Right lobe of liver (tissue), 6 donors: ENCODE results near the gene PHF2. TPM values are rescaled to one million over a fixed set of nuclear protein-coding genes. Genes with fewer than 3 reads are reported as not detected.

ENCODE experiments used
- ATAC-seq, 4 donors: fragments of 200-7000 bp; cut with Tn5 transposase; one replicate each; pipeline ENCODE4 v1.9.1; 2020; ENCODE audit warnings: mild to moderate bottlenecking in 4 of 4, moderate library complexity in 4 of 4
- DNase-seq, 3 donors: peaks; one replicate each; pipeline ENCODE4 v3.0.0-alpha.2; 2020
- H3K27ac ChIP-seq, 3 donors: fragments of 200-600 bp; one replicate each; pipeline ENCODE4 v1.8.0; 2022
- H3K27me3 ChIP-seq, 2 donors: fragments of 200-600 bp; one replicate each; pipeline ENCODE4 v1.8.0; 2022
- H3K36me3 ChIP-seq, 4 donors: fragments of 200-600 bp; sonication (generic) in 1 of 4; one replicate each; pipeline versions ENCODE4 v1.5.1 to v1.8.0; 2017 to 2022; ENCODE audit warnings: control low read depth in 1 of 4
- H3K4me1 ChIP-seq, 4 donors: fragments of 200-600 bp; sonication (generic) in 1 of 4; one replicate each; pipeline versions ENCODE4 v1.5.1 to v1.8.0; 2017 to 2022; ENCODE audit warnings: control low read depth in 1 of 4
- H3K4me3 ChIP-seq, 3 donors: fragments of 200-600 bp; one replicate each; pipeline ENCODE4 v1.8.0; 2022
- H3K9me3 ChIP-seq, 4 donors: fragments of 200-600 bp; sonication (generic) in 1 of 4; one replicate each; pipeline versions ENCODE4 v1.5.1 to v1.8.0; 2017 to 2022; ENCODE audit warnings: control low read depth in 1 of 4
- POLR2A ChIP-seq: fragments of 450-650 bp; IDR thresholded peaks from one replicate; pipeline ENCODE4 v1.6.1; 2017; ENCODE audit warnings: antibody characterized with exemption, mild to moderate bottlenecking
- WGBS: methylation state at CpG from one replicate; pipeline ENCODE4 v1.1.6; 2018; ENCODE audit warnings: low coverage, low lambda C conversion rate; ENCODE audit not compliant: insufficient coverage; ENCODE audit errors: missing lambda C conversion rate; 5-methylcytosine and 5-hydroxymethylcytosine counted together
- intact Hi-C, 2 donors: fragments of 100-400 bp; cut with DNase I; formaldehyde crosslinking; loops; one replicate each; pipeline versions ENCODE4 v1.11.2 to v1.14.1; 2022
- total RNA-seq, 6 experiments: library from RNA; depleted of rRNA in 2 of 6; stranded (reverse); fragments of >200 nt in 2 of 6; fragmentation: NEBNext Ultra II Directional in 3 of 6; extraction: Animal tissue kit (Norgen Biotek cat#: 25700) in 3 of 6; gene quantifications; one replicate each; pipeline versions ENCODE4 v1.1.0 to v1.2.4, GENCODE V29; 2016 to 2023
- TF ChIP-seq, protein P1 (sequence below), 4 donors: fragments of 200-600 bp in 3 of 4; fragments of 450-650 bp in 1 of 4; IDR thresholded peaks; one replicate each; pipeline versions ENCODE4 v1.5.1 to v1.8.0; 2016 to 2022; ENCODE audit warnings: antibody characterized with exemption in 4 of 4, mild to moderate bottlenecking in 2 of 4
- donor health status: DM: no; HTN: yes; CAD: no.
- donor health status: DM: no; HTN: no; CAD: no.
- donor health status: DM: no; HTN: no; CAD: no.
- donor health status: DM: no; HTN: yes; CAD: no.
- donor health status: DM: no; HTN: yes; CAD: no.

PHF2 gene
- total RNA-seq, 6 experiments from 2014 or later, result 6.3 to 8.5 (median 6.8) TPM

DNA sequence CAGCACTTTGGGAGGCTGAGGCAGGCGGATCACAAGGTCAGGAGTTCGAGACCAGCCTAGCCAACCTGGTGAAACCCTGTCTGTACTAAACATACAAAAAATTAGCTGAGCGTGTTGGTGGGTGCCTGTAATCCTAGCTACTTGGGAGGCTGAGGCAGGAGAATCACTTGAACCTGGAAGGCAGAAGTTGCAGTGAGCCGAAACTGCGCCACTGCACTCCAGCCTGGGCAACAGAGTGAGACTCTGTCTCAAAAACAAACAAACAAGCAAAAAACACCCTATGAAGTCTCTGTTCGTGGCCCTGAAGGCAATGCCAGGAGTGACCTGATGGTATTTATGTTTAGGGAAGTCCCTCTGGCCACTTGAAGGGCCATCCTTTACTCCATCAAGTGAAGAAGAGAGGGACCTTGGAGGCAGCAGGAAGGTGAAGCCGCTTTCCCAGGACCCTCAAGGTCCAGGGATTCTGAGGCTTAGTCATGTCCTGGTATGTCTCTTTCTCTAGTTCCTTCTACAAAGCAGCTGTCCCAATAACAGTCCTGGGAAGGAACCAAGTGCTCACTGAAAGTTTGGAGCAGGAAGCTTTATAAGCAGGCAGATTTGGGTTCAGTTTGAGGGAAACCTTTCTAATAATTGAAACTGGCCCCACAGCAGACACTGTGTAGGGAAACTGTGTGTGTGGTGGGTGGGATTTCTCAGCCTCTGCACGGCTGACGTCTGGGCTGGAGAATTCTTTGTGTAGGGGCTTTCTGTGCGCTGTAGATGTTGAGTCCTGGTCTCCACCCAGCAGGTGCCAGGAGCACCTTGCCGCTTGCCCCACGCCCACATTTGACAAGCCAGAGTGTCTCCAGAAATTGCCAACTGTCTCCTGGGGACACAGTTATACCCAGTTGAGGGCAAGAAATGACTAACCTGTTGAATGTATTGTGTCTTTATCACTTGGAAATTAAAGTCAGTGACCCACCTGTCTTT lies 12.5 kb downstream of the PHF2 start:
- no peaks in the 10 kb centered on the region for H3K9me3 ChIP-seq
- H3K4me3 ChIP-seq, result no peak overlapping the region
- no peak overlapping the region for H3K27ac ChIP-seq
- H3K36me3 ChIP-seq, result no peaks in the 10 kb centered on the region
- ATAC-seq (no peak), DNase-seq (peak in 1 of 3 donors; percentile 29)
- no peaks in the 10 kb centered on the region for H3K27me3 ChIP-seq
- no peaks in the 10 kb centered on the region for H3K4me1 ChIP-seq
- TF ChIP-seq, protein P1, sequence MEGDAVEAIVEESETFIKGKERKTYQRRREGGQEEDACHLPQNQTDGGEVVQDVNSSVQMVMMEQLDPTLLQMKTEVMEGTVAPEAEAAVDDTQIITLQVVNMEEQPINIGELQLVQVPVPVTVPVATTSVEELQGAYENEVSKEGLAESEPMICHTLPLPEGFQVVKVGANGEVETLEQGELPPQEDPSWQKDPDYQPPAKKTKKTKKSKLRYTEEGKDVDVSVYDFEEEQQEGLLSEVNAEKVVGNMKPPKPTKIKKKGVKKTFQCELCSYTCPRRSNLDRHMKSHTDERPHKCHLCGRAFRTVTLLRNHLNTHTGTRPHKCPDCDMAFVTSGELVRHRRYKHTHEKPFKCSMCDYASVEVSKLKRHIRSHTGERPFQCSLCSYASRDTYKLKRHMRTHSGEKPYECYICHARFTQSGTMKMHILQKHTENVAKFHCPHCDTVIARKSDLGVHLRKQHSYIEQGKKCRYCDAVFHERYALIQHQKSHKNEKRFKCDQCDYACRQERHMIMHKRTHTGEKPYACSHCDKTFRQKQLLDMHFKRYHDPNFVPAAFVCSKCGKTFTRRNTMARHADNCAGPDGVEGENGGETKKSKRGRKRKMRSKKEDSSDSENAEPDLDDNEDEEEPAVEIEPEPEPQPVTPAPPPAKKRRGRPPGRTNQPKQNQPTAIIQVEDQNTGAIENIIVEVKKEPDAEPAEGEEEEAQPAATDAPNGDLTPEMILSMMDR (IDR thresholded peaks at IDR 0.05), result no peak
- intact Hi-C loops, result no loop called here
- WGBS, result 77% methylated on average over 4 of the region's 12 CpGs

DNA sequence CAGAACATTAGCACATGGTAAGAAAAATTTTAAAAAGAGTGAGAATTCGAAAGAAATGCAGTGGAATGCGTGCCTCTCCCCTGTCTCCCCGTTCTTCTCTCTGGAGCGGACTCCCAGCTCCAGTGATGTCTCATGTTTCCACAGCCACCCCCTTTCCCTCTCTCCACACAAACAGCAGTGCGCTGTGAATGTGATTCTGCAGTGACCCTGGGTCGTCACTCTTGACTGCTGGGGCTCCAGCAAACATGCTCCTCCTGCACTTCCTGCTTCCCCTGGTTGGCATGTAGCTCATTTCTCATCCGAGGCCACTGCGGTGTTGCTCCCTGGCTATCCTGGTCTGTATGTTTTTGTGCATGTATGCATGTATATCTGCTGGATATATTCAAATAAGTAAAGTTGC lies 13.3 kb downstream of the PHF2 start:
- no peaks in the 10 kb centered on the region for H3K9me3 ChIP-seq
- intact Hi-C loops, result no loop called here
- H3K27ac ChIP-seq, result no peak overlapping the region
- ATAC-seq (peak in 2 of 4 donors; percentile 32), DNase-seq (peak in 1 of 3 donors; percentile 23)
- H3K4me1 ChIP-seq, result no peaks in the 10 kb centered on the region
- TF ChIP-seq POLR2A, result no peak
- TF ChIP-seq, protein P1 (IDR thresholded peaks at IDR 0.05), result no peak
- WGBS, result 40% methylated on average over 8 of the region's 8 CpGs
- no peak overlapping the region for H3K4me3 ChIP-seq
- H3K36me3 ChIP-seq, result no peaks in the 10 kb centered on the region
- H3K27me3 ChIP-seq, result no peaks in the 10 kb centered on the region

DNA sequence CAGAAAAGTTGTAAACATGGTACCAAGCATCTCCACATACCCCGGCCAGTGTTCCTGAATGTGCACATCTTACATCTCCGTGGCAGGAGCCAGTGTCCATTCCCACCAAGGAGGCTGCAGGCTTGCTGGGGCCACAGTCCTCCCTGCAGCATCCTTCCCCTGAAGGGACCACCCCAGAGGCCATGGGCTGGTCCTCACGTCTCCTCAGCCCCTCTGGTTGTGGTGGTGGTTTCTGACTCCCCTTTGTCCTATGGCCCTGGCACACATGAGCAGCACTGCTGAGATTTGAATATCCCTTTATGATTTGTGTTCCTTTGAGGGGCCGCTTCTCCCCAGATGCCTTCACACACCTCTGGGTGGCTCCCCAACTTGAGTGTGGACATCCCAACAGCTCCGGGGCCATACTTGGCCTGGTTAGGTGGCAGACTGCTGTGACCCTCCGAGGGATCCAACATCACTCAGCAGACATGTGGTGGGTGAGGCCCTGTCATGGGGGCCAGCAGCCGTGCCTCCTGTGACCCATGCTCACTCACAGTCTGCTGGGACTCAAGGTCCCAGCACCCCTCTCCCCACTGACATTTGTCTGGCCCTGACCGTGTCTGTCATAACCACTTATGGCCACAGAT lies 14.3 kb downstream of the PHF2 start:
- Histone ChIP-seq H3K27ac (no peak overlapping the region), H3K4me1 (no peaks in the 10 kb centered on the region), H3K27me3 (no peaks in the 10 kb centered on the region), H3K4me3 (no peak overlapping the region), H3K9me3 (no peaks in the 10 kb centered on the region), H3K36me3 (no peaks in the 10 kb centered on the region)
- 92% methylated on average over 5 of the region's 8 CpGs for WGBS
- DNase-seq (peak in 1 of 3 donors; percentile 31), ATAC-seq (no peak)
- intact Hi-C loops, result no loop called here
- TF ChIP-seq, protein P1 (IDR thresholded peaks at IDR 0.05), result no peak
- TF ChIP-seq POLR2A, result no peak

DNA sequence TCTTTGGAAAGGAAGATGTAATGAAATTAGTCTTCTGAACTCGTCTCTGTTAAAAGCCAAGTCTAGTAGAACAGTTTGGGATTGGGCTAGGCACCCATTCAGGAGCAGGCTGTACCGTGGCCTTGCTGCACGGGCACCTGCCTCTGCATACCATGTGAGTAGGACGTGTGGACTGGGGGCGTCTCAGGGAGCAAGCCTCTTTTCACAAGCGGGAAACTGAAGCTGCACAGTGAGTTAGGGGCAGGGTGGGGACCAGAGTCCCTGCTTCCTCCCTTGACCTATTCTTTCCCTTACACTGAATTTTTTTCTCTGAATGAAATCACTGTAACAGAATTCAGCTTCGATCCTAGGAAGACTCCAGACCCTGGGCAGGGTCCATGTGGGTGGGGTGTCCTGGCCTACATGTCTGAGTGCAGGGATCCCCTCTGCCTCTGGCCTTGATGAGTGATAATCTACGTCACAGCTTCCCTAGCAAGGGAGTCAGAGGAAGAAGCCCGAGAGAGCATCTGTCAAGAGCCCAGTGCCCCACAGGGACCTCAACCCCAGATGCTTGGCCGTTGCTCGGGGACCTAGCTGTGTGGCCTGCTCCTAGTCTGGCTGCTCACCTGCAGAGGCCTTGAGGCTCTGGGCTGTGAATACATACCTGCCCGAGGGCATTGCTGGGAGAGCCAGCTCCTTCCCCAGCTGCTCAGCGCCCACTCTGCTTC lies 15.1 kb downstream of the PHF2 start:
- no peak overlapping the region for H3K27ac ChIP-seq
- no peaks in the 10 kb centered on the region for H3K9me3 ChIP-seq
- WGBS, result 83% methylated on average over 8 of the region's 13 CpGs
- intact Hi-C loops, result no loop called here
- H3K27me3 ChIP-seq, result no peaks in the 10 kb centered on the region
- H3K4me1 ChIP-seq, result no peaks in the 10 kb centered on the region
- DNase-seq (peak in 1 of 3 donors; percentile 34), ATAC-seq (no peak)
- H3K36me3 ChIP-seq, result no peaks in the 10 kb centered on the region
- no peak for TF ChIP-seq POLR2A
- TF ChIP-seq, protein P1 (IDR thresholded peaks at IDR 0.05), result no peak
- H3K4me3 ChIP-seq, result no peak overlapping the region
